ENCODE results near the gene CMTM6.

- TF ChIP-seq, protein P1, sequence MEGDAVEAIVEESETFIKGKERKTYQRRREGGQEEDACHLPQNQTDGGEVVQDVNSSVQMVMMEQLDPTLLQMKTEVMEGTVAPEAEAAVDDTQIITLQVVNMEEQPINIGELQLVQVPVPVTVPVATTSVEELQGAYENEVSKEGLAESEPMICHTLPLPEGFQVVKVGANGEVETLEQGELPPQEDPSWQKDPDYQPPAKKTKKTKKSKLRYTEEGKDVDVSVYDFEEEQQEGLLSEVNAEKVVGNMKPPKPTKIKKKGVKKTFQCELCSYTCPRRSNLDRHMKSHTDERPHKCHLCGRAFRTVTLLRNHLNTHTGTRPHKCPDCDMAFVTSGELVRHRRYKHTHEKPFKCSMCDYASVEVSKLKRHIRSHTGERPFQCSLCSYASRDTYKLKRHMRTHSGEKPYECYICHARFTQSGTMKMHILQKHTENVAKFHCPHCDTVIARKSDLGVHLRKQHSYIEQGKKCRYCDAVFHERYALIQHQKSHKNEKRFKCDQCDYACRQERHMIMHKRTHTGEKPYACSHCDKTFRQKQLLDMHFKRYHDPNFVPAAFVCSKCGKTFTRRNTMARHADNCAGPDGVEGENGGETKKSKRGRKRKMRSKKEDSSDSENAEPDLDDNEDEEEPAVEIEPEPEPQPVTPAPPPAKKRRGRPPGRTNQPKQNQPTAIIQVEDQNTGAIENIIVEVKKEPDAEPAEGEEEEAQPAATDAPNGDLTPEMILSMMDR (IDR thresholded peaks at IDR 0.05): no peak
- no peak for TF ChIP-seq POLR2AphosphoS5 (IDR thresholded peaks at IDR 0.05)
Observed at GRCh38 chr3:32500880-32501782, 1.5 kb downstream of the CMTM6 start.

Measured in upper lobe of left lung (tissue), 4 donors.